KOPT-K1 (cell line): ENCODE data around the gene CEBPG.
A peak's percentile ranks its signal among the peaks of the same experiment; 100 is the strongest.

Experiments used
- H3K27ac ChIP-seq: fragments of 200-600 bp; sonication (generic); 2 replicates; pipeline ENCODE4 v1.5.1; 2016; ENCODE audit warnings: antibody characterized with exemption, mild to moderate bottlenecking, low read depth, low read length; ENCODE audit not compliant: poor library complexity, severe bottlenecking
- H3K36me3 ChIP-seq: fragments of 200-600 bp; sonication (generic); 2 replicates; pipeline ENCODE4 v1.5.1; 2017; ENCODE audit warnings: antibody characterized with exemption, mild to moderate bottlenecking, low read length, moderate library complexity; ENCODE audit not compliant: insufficient read depth
- H3K9me3 ChIP-seq: fragments of 200-600 bp; sonication (generic); 2 replicates; pipeline ENCODE4 v1.5.1; 2017; ENCODE audit warnings: antibody characterized with exemption, low read length, mild to moderate bottlenecking; ENCODE audit not compliant: insufficient read depth, poor library complexity, severe bottlenecking

The CEBPG gene

GRCh38 chr19:33373453-33374235 lies at the start of gene CEBPG:
CEBPG (plus strand) TSS chr19:33373709; CDS start chr19:33379240, 5,531 bp downstream.
- Histone ChIP-seq H3K9me3 (no peaks in the 10 kb centered on the region), H3K27ac (peak within 1 kb of the TSS; percentile 81), H3K36me3 (no peaks in the 10 kb centered on the region)

GRCh38 chr19:33324628-33325027 lies 48.9 kb upstream of the CEBPG start:
- no peak overlapping the region for H3K27ac ChIP-seq
- H3K9me3 ChIP-seq: peaks cover 13% of the 10 kb centered on the region
- no peaks in the 10 kb centered on the region for H3K36me3 ChIP-seq

GRCh38 chr19:33325920-33326319 lies 47.6 kb upstream of the CEBPG start:
- peaks cover 8% of the 10 kb centered on the region for H3K9me3 ChIP-seq
- H3K36me3 ChIP-seq: no peaks in the 10 kb centered on the region
- H3K27ac ChIP-seq: no peak overlapping the region

- Histone ChIP-seq H3K27ac (no peak overlapping the region), H3K36me3 (no peaks in the 10 kb centered on the region), H3K9me3 (no peaks in the 10 kb centered on the region)
Observed at GRCh38 chr19:33329060-33329459, 44.4 kb upstream of the CEBPG start.

GRCh38 chr19:33329736-33330135 lies 43.8 kb upstream of the CEBPG start:
- Histone ChIP-seq H3K36me3 (no peaks in the 10 kb centered on the region), H3K9me3 (no peaks in the 10 kb centered on the region), H3K27ac (no peak overlapping the region)

GRCh38 chr19:33332248-33332647 lies 41.3 kb upstream of the CEBPG start:
- H3K9me3 ChIP-seq: no peaks in the 10 kb centered on the region
- H3K36me3 ChIP-seq: no peaks in the 10 kb centered on the region
- H3K27ac ChIP-seq: no peak overlapping the region

GRCh38 chr19:33333151-33333550 lies 40.4 kb upstream of the CEBPG start:
- Histone ChIP-seq H3K9me3 (no peaks in the 10 kb centered on the region), H3K36me3 (no peaks in the 10 kb centered on the region), H3K27ac (no peak overlapping the region)

- H3K9me3 ChIP-seq: no peaks in the 10 kb centered on the region
- no peak overlapping the region for H3K27ac ChIP-seq
- H3K36me3 ChIP-seq: no peaks in the 10 kb centered on the region
Observed at GRCh38 chr19:33333642-33334041, 39.9 kb upstream of the CEBPG start.

GRCh38 chr19:33334271-33334670 lies 39.2 kb upstream of the CEBPG start:
- H3K36me3 ChIP-seq: no peaks in the 10 kb centered on the region
- H3K9me3 ChIP-seq: no peaks in the 10 kb centered on the region
- H3K27ac ChIP-seq: no peak overlapping the region

- Histone ChIP-seq H3K36me3 (no peaks in the 10 kb centered on the region), H3K9me3 (no peaks in the 10 kb centered on the region)
Observed at GRCh38 chr19:33335446-33335845, 38.1 kb upstream of the CEBPG start.

GRCh38 chr19:33339016-33339984 lies 34.2 kb upstream of the CEBPG start:
- H3K36me3 ChIP-seq: no peaks in the 10 kb centered on the region
- no peaks in the 10 kb centered on the region for H3K9me3 ChIP-seq
- H3K27ac ChIP-seq: no peak overlapping the region

More at GRCh38 chr19:33335446-33335845, 38.1 kb upstream of the CEBPG start:
- no peak overlapping the region for H3K27ac ChIP-seq

- Histone ChIP-seq H3K36me3 (no peaks in the 10 kb centered on the region), H3K27ac (no peak overlapping the region), H3K9me3 (no peaks in the 10 kb centered on the region)
Observed at GRCh38 chr19:33340991-33341390, 32.5 kb upstream of the CEBPG start.

- no peak overlapping the region for H3K27ac ChIP-seq
Observed at GRCh38 chr19:33343301-33343700, 30.2 kb upstream of the CEBPG start.

GRCh38 chr19:33343859-33344572 lies 29.5 kb upstream of the CEBPG start:
- H3K27ac ChIP-seq: no peak overlapping the region
- H3K9me3 ChIP-seq: no peaks in the 10 kb centered on the region
- H3K36me3 ChIP-seq: no peaks in the 10 kb centered on the region

More at GRCh38 chr19:33343301-33343700, 30.2 kb upstream of the CEBPG start:
- no peaks in the 10 kb centered on the region for H3K9me3 ChIP-seq
- no peaks in the 10 kb centered on the region for H3K36me3 ChIP-seq

- Histone ChIP-seq H3K36me3 (no peaks in the 10 kb centered on the region), H3K27ac (no peak overlapping the region), H3K9me3 (no peaks in the 10 kb centered on the region)
Observed at GRCh38 chr19:33344573-33344925, 29.0 kb upstream of the CEBPG start.
